B cell (primary cell): Measurements from ENCODE around the gene NAGPA. TPM values are rescaled to one million over a fixed set of nuclear protein-coding genes. Genes with fewer than 3 reads are reported as not detected.

Source experiments
- ATAC-seq: fragments of 200-7000 bp; cut with Tn5 transposase; one replicate; pipeline ENCODE4 v1.10.0; 2021; ENCODE audit warnings: low read depth, mild to moderate bottlenecking, moderate number of reproducible peaks, moderate library complexity
- CTCF ChIA-PET: fragments of 350-600 bp; sonication (Branson Sonifier 250); formaldehyde crosslinking; loops from one replicate; lab custom pipeline; 2021; ENCODE audit warnings: antibody characterized with exemption, inconsistent platforms; lab: Charles Lee
- POLR2A ChIA-PET: fragments of 350-600 bp; sonication (Branson Sonifier 250); formaldehyde crosslinking; loops from one replicate; lab custom pipeline; 2021; ENCODE audit warnings: antibody characterized with exemption; lab: Charles Lee
- DNase-seq: peaks from one replicate; pipeline ENCODE4 v3.0.0; 2013
- H2AFZ ChIP-seq: 2 replicates; pipeline ENCODE4 v1.6.1; 2012; ENCODE audit warnings: mild to moderate bottlenecking, low read depth, low read length; ENCODE audit not compliant: insufficient read depth, poor library complexity, severe bottlenecking
- H3K27ac ChIP-seq, 2 donors: 1 replicate in 1 of 2; 2 replicates in 1 of 2; pipeline ENCODE4 v1.5.1; 2012 to 2013; ENCODE audit warnings: low read length in 2 of 2, mild to moderate bottlenecking in 2 of 2, moderate library complexity in 1 of 2
- H3K27me3 ChIP-seq, 4 experiments: fragments of 200-600 bp in 1 of 4; sonication (generic) in 1 of 4; replicated peaks in 1 of 4; 1 replicate in 2 of 4; 2 replicates in 2 of 4; pipeline versions ENCODE4 v1.6.1 to v1.7.0; 2013 to 2016; ENCODE audit warnings: low read length in 3 of 4, mild to moderate bottlenecking in 2 of 4, mixed read lengths in 1 of 4, moderate library complexity in 1 of 4; ENCODE audit not compliant: insufficient read depth in 4 of 4, control insufficient read depth in 3 of 4; ENCODE audit errors: control extremely low read depth in 1 of 4
- H3K36me3 ChIP-seq, 2 experiments: replicated peaks in 1 of 2; 1 replicate in 1 of 2; 2 replicates in 1 of 2; pipeline versions ENCODE4 v1.6.1 to v1.7.1; 2013; ENCODE audit warnings: low read length in 1 of 2; ENCODE audit not compliant: insufficient read depth in 2 of 2, control insufficient read depth in 1 of 2; ENCODE audit errors: control extremely low read depth in 1 of 2, extremely low read depth in 1 of 2
- H3K4me1 ChIP-seq, 2 donors: fragments of 200-600 bp in 1 of 2; sonication (generic) in 1 of 2; 1 replicate in 1 of 2; 2 replicates in 1 of 2; pipeline versions ENCODE4 v1.5.1 to v1.6.1; 2013 to 2017; ENCODE audit warnings: low read length in 2 of 2; ENCODE audit not compliant: control insufficient read depth in 2 of 2, insufficient read depth in 2 of 2
- H3K4me2 ChIP-seq: replicated peaks from 2 replicates; pipeline ENCODE3; 2012; ENCODE audit warnings: mild to moderate bottlenecking, low read depth, low read length; ENCODE audit not compliant: poor library complexity, severe bottlenecking
- H3K4me3 ChIP-seq, 5 experiments: fragments of 200-600 bp in 1 of 5; sonication (generic) in 1 of 5; 1 replicate in 3 of 5; 2 replicates in 2 of 5; pipeline versions ENCODE4 v1.5.1 to v1.7.0; 2011 to 2016; ENCODE audit warnings: low read length in 4 of 5, mild to moderate bottlenecking in 4 of 5, low read depth in 2 of 5, control low read depth in 1 of 5, moderate library complexity in 1 of 5; ENCODE audit not compliant: insufficient read depth in 1 of 5; ENCODE audit errors: control extremely low read depth in 1 of 5, extremely low read depth in 1 of 5
- H3K79me2 ChIP-seq: fragments of 200-600 bp; sonication (generic); one replicate; pipeline ENCODE4 v1.6.0; 2016; ENCODE audit warnings: low read length; ENCODE audit not compliant: control insufficient read depth, insufficient read depth
- H3K9ac ChIP-seq: fragments of 200-600 bp; sonication (generic); 2 replicates; pipeline ENCODE4 v1.6.1; 2017; ENCODE audit warnings: mild to moderate bottlenecking, low read length, moderate library complexity
- H3K9me3 ChIP-seq, 3 donors: one replicate each; pipeline versions ENCODE4 v1.6.1 to v1.7.1; 2013; ENCODE audit warnings: low read length in 2 of 3; ENCODE audit not compliant: control insufficient read depth in 2 of 3, insufficient read depth in 1 of 3; ENCODE audit errors: control extremely low read depth in 1 of 3
- H4K20me1 ChIP-seq: 2 replicates; pipeline ENCODE4 v1.6.0; 2012; ENCODE audit warnings: mild to moderate bottlenecking, low read length; ENCODE audit not compliant: insufficient read depth, control insufficient read depth, poor library complexity, severe bottlenecking
- H3K27ac Mint-ChIP-seq: one replicate; pipeline ENCODE4 v1.8.0; 2021; ENCODE audit warnings: mixed read lengths
- H3K27me3 Mint-ChIP-seq: one replicate; pipeline ENCODE4 v1.8.0; 2021; ENCODE audit warnings: mixed read lengths
- H3K4me1 Mint-ChIP-seq: one replicate; pipeline ENCODE4 v1.8.0; 2021; ENCODE audit warnings: mixed read lengths
- H3K4me3 Mint-ChIP-seq: one replicate; pipeline ENCODE4 v1.8.0; 2021; ENCODE audit warnings: mixed read lengths
- H3K9me3 Mint-ChIP-seq: one replicate; pipeline ENCODE4 v1.8.0; 2022; ENCODE audit warnings: mixed read lengths; ENCODE audit not compliant: insufficient read depth
- EZH2 ChIP-seq: IDR thresholded peaks from 2 replicates; pipeline ENCODE4 v1.6.1; 2012; ENCODE audit warnings: borderline replicate concordance, low read depth, mild to moderate bottlenecking, moderate library complexity, low read length; ENCODE audit not compliant: insufficient read depth, poor library complexity, severe bottlenecking
- WGBS: methylation state at CpG from one replicate; pipeline ENCODE4 v1.1.5; 2013; ENCODE audit warnings: missing lambda C conversion rate; ENCODE audit not compliant: insufficient coverage; 5-methylcytosine and 5-hydroxymethylcytosine counted together
- intact Hi-C: fragments of 100-400 bp; cut with micrococcal nuclease; formaldehyde crosslinking; loops from one replicate; pipeline ENCODE4 v1.10.0; 2022
- polyA plus RNA-seq: library from polyadenylated mRNA; depleted of rRNA; stranded (reverse); fragments of >200 nt; gene quantifications from 2 replicates; pipeline ENCODE4 v1.2.3, GENCODE V29; 2012
- total RNA-seq, 2 donors: library from RNA; stranded (reverse); fragments of 120-200 nt in 1 of 2; gene quantifications; 1 replicate in 1 of 2; 2 replicates in 1 of 2; pipeline versions ENCODE4 v1.2.3 to v1.2.4, GENCODE V29; 2013 to 2022
- TF ChIP-seq, protein P1 (sequence below): fragments of 200-600 bp; IDR thresholded peaks from one replicate; pipeline ENCODE4 v1.8.0; 2022; ENCODE audit warnings: antibody characterized with exemption, mild to moderate bottlenecking

Gene NAGPA
- total and polyA plus RNA-seq, 2 donors (not counting 1 experiment from before 2014, with no cell fraction given): 38.4 to 38.6 TPM

DNA sequence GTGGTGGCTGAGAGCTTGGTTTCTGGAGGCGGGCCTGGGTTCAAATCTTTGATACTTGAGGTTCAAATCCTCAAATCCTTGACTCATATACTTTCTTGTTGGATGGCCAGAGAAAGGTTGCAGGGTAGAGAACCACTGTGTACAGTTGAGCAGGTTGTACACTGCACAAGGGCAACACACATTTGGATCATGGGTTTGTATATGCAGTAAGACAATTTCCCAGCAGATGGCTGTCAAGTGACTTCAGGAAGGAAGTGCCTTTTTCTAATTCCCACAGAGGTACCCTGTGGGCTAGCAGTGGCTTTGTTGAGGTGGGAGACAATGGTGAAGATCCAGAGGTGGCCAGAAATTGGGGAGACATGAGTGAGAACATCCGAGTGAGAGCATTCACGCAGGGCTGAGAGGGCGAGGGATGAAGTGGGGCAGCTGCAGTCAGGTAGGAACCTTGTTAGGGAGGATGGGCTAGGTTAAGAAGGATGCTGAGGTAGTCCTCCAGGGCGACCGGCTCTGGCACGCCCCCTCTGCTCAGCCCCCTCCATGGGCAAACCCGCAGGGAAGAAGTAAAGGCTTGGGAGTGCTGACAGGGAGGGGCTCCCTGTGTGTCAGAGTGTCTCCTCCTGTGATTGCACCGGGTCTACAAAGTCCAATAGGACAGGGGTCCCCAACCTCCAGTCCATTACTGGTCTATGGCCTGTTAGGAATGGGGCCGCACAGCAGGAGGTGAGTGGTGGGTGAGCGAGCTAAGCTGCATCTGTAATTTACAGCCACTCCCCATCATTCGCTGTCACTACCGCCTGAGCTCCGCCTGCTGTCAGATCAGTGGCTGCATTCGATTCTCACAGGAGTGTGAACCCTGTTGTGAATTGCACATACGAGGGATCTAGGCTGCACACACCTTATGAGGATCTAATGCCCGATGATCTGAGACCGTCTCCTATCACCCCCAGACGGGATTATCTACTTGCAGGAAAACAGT, 29.3 kb upstream of the NAGPA start:
- no peaks in the 10 kb centered on the region for H3K36me3 ChIP-seq
- Mint-ChIP-seq H3K9me3 (no peaks in the 10 kb centered on the region), H3K4me3 (no peak overlapping the region), H3K4me1 (no peaks in the 10 kb centered on the region), H3K27ac (no peak overlapping the region), H3K27me3 (peaks cover 10% of the 10 kb centered on the region)
- no peaks in the 10 kb centered on the region for H3K79me2 ChIP-seq
- TF ChIP-seq, protein P1, sequence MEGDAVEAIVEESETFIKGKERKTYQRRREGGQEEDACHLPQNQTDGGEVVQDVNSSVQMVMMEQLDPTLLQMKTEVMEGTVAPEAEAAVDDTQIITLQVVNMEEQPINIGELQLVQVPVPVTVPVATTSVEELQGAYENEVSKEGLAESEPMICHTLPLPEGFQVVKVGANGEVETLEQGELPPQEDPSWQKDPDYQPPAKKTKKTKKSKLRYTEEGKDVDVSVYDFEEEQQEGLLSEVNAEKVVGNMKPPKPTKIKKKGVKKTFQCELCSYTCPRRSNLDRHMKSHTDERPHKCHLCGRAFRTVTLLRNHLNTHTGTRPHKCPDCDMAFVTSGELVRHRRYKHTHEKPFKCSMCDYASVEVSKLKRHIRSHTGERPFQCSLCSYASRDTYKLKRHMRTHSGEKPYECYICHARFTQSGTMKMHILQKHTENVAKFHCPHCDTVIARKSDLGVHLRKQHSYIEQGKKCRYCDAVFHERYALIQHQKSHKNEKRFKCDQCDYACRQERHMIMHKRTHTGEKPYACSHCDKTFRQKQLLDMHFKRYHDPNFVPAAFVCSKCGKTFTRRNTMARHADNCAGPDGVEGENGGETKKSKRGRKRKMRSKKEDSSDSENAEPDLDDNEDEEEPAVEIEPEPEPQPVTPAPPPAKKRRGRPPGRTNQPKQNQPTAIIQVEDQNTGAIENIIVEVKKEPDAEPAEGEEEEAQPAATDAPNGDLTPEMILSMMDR: no peak
- no peak for TF ChIP-seq EZH2
- ChIA-PET POLR2A (no interaction called here), CTCF (no interaction called here)
- no peak overlapping the region for H3K4me3 ChIP-seq
- DNase-seq: no peak
- no peaks in the 10 kb centered on the region for H3K4me1 ChIP-seq
- 89% methylated on average over 14 of the region's 19 CpGs for WGBS
- no peak overlapping the region for H3K4me2 ChIP-seq
- H3K9me3 ChIP-seq: no peaks in the 10 kb centered on the region
- H4K20me1 ChIP-seq: no peaks in the 10 kb centered on the region
- H3K27ac ChIP-seq: no peak overlapping the region
- H3K9ac ChIP-seq: no peak overlapping the region
- intact Hi-C loops: no loop called here
- H2AFZ ChIP-seq: no peak overlapping the region
- no peak for ATAC-seq
- H3K27me3 ChIP-seq: peaks cover 0 to 7% (median 0%) of the 10 kb centered on the region in 4 experiments

DNA sequence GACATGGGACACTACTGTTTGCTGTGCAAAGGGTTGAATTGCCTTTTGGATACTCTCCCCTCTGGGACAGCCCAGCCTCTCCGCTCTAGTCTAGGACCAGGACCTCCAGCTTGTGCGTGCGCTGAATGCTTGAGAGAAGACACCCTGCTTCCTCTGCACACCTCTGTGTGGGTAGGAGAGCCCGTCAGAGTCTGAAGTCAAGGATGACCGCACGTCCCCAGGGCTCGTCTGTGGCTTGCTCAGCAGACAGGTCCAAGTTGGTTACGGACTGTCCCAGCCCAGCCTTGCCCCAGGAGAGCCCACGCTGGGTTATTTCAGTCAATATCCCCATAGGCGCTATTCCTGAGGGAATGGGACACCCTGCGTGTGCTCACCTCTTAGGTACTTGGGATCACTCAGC, 28.3 kb upstream of the NAGPA start:
- Mint-ChIP-seq H3K4me3 (no peak overlapping the region), H3K9me3 (no peaks in the 10 kb centered on the region), H3K27me3 (peaks cover 8% of the 10 kb centered on the region), H3K4me1 (no peaks in the 10 kb centered on the region), H3K27ac (no peak overlapping the region)
- CTCF ChIA-PET: no interaction called here
- H3K4me3 ChIP-seq: no peak overlapping the region
- no peak overlapping the region for H3K4me2 ChIP-seq
- H3K27me3 ChIP-seq: peaks cover 0 to 7% (median 0%) of the 10 kb centered on the region in 4 experiments
- POLR2A ChIA-PET: no interaction called here
- H3K9ac ChIP-seq: no peak overlapping the region
- H3K4me1 ChIP-seq: no peaks in the 10 kb centered on the region
- no peaks in the 10 kb centered on the region for H3K79me2 ChIP-seq
- intact Hi-C loops: no loop called here
- WGBS: 63% methylated on average over 11 of the region's 11 CpGs
- no peak for ATAC-seq
- no peak for TF ChIP-seq EZH2
- TF ChIP-seq, protein P1: no peak
- H2AFZ ChIP-seq: no peak overlapping the region
- no peak for DNase-seq
- H4K20me1 ChIP-seq: no peaks in the 10 kb centered on the region
- no peaks in the 10 kb centered on the region for H3K9me3 ChIP-seq
- no peak overlapping the region for H3K27ac ChIP-seq
- no peaks in the 10 kb centered on the region for H3K36me3 ChIP-seq
